NCI-H2107 treated with DMSO at 0.1 percent for 48 hours (cell line): Measurements from ENCODE around the gene STOML2.

Experiments
- DNase-seq: peaks from one replicate; lab custom pipeline; 2025; ENCODE audit not compliant: unreplicated experiment; lab: John Stamatoyannopoulos, UW

The STOML2 gene

DNA sequence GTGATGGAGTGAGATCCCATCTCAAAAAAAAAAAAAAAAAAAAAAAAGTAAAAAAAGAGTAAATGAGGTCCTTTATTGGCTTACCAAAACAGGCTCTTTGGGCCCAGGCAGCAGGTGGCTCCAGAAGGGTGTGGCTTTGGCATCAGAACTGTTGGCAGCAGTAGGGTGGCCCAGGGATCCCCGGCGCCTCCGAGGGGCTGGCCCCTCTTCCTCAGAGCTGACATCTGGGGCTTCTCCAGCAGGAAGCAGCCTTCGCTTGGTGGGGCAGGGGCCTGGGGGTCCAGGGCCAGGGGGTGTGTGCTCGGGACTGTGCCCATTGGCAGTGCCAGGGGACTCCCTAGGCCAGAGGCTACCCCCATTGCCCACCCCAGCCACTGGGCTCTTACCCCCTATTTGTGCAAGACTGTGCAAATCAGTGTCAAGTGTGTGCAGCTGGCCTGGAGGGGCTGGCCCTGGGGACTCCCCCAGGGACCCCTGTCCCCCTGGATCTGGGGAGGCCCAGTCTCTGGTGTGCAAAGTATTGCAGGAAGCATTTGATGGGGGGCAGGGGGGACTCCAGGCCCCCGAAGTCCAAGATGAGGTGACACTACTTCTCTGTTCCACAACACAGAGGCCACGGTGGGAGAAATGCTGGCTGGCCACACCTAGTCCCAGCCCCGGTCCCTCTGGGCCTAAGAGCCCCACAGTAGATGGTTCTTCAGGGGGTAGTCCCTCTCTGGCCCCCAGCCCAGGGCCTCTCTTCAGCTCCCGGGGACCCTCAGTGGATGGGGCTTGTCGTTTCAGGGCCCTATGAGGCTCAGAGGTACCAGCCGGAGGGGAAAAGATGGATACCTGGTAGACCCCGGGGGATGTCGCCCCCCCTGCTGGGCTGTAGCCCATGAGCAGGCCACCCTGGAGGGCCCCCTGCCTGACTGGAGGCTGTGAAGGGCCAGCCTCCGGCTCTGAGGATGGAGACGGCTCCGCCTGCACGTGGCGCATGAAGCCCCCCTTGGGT is 4.7 kb upstream of the STOML2 start:
- DNase-seq, result no peak

GRCh38 chr9:35106343-35106730 is 3.4 kb upstream of the STOML2 start:
- DNase-seq, result no peak

GRCh38 chr9:35105571-35106342 is 2.8 kb upstream of the STOML2 start:
- DNase-seq, result no peak

DNA sequence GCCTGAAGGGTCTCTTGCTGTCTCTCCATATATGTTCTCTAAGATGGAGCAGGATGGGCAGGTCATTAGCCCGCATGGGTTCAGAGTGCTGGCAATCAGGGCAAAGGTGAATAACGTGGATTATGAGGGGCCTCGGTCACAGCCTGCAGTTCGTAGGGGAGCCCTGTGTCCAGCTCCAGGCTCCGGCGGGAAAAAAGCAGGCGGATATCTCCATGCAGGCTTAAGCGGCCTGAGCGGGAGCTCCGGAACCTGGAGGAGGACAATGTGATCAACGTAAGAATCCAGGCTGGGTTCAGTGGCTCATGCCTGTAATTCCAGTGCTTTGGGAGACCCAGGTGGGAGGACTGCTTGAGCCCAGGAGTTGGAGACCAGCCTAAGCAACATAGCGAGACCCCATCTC is 2.2 kb upstream of the STOML2 start:
- no peak for DNase-seq

DNA sequence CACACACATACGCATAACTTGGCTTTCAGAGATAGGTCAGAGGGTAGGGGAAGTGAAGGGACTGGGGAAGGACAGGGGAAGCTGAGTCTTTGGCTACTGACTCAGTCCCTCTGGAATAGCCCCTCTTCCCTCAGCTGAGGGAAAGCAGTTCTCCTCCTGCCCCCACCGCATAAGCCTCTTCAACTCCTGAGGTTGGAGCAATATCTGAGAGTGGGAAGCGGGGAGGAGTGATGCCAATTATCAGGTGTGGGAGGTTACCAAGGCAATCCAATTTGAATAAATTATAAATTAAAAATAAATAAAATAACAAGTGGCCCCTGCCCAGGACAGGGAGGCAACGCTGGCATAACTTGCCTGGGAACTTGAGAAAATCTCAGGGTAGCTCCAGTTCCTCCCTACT is 1.7 kb upstream of the STOML2 start:
- no peak for DNase-seq

- DNase-seq, result no peak
Observed at GRCh38 chr9:35103660-35104191, 795 bp upstream of the STOML2 start.

DNA sequence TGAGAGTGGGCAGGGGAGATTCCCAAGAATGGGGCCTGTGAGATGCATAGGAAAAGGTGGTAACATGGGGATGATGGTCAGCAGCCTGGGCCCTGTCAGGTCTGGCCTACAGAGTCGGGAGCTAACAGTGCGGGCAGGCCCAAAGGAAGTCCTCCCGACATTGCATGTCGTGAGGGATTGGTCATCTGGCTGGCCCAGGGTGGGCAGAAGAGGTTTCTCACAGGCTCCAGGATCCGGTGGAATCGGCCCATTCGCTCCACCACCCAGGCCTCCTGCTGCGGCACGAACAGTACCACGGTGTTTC is 514 bp downstream of the STOML2 start:
- DNase-seq, result no peak

DNA sequence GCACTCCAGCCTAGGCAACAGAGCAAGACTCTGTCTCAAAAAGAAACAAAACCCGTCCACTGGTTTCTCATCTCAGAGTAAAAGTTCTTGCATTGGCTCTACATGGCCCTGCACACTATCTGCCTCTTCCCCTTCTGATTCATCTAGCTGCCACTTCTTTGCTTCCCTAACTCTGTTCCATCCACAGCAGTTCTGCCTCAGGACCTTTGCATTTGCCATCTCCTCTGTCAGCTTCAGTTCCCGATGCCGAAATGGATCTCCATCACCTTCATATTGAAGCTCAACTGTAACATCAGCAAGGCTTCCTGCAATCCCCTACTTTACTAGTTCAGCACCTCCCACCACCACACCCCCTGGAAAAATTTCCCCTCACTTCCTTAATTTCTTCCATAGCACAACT is 5.4 kb downstream of the STOML2 start:
- DNase-seq, result no peak

DNA sequence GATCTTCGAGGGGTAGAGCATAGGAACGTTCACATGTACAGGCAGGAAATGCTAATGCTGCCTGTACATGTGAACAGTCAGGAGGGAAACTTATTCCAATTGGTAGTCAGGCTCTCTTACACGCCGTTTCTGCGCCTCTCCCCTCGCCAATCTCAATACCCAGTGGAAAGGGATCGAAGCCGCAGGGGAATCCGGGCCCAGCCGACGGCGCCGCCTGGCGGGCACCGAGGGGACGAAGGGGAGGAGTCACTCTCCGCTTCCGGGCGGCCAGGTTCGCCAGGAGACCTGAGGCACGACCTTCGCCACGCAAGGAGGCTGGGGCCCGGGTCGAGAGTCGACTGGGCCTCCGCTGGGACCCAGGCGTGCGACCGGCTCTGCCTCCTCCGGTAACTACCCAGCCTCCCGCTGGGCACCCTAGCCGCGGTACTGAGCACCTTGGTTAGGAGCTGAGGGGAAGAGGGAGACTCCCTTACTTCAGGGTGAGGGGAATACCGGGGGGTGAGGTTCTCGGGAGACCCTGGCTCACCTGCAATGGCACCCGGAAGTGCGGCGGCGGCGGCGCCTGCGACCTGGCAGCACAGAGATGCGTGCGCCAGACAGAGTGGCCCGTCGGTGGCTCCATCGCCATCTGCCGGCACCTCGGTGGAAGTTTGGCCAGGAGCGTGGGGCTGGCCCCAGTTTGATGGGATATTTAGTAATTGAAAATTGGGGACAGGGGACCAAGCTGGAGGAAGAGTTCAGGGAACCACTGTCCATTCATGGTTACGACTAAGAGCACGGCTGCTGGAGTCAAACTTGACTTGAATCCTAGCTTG is 6.7 kb downstream of the STOML2 start, which contains the start of gene PIGO:
Gene PIGO (minus strand): TSS at position 557 of the 815 bp plus-strand sequence. CDS start 1,026 bp downstream, outside the sequence.
- peak; percentile 29 for DNase-seq

DNA sequence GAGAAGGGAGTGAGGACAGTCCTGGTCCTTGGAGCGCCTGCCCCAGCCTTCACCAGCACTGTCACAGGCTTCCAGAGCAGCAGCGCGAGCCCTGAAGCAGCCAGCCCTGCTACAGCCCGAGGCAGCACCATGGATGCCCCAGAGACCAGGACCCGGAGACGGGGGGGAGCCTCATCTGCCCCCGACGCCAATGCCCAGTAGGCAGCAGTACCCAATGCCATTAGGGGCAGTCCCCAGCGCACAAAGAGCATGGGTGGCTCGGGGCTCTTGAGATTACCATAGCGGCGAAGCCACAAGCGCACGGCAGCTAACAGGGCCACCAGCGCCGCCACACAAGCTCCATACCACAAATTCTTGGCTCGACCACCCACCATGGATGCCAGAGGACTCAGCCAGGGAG is 11.4 kb downstream of the STOML2 start:
- DNase-seq, result no peak

GRCh38 chr9:35089434-35089833 is 13.5 kb downstream of the STOML2 start:
- DNase-seq, result no peak

DNA sequence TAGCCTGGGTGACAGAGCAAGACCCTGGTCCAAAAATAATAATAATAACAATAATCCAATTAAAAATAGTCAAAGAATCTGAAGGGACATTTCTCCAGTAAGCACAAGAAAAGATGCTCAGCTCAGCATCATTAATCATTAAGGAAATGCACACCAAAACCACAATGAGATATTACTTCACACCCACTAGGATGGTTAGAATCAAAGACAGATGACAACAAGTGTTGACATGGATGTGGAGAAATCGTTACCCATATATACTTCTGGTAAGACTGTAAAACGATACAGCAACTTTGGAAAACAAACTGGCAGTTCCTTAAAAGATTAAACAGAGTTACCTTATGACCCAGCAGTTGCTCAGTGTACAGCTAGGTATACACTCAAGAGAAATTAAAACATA is 17.9 kb downstream of the STOML2 start:
- no peak for DNase-seq

GRCh38 chr9:35079426-35080341 is 23.2 kb downstream of the STOML2 start, which contains the start of gene FANCG:
FANCG (minus strand) TSS chr9:35079942; CDS start chr9:35079524, 418 bp downstream.
- DNase-seq, result peak; percentile 79

DNA sequence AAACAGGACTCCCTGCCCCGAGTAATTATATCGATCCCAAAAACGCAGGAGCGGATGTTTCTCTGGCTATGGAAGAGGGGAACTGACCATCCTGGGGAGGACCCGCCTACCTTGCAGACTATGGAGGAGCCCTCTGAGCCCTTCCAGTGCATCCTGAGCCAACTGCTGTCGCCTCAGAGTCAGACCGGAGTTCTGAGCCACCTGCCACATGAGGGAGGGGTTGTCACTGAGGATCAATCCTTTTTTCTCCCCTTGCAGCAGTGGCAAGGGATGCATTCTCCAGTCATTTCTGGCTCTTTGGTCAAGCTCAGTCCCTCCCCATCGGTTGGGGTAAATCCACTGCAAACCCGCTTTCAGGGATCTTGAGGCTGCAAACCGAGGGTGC is 23.9 kb downstream of the STOML2 start:
- DNase-seq, result no peak

DNA sequence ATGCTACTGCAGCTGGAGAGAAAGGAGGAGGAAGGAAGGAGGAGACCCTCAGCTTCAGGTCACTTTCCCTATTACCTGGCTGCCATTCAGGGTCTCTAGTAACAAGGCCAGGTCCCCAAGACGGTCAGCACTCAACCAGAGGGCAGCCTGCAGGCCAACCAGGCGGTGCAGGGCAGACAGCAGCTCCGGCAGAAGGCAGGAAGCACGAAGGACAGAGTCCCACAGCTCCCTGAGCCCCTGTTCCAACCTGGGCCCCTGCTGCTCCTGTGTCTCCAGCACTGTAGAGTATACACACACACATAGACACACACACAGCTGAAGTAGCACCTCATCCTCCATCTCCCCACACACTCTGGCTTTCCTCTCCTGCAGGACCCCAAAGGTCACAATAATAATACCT is 24.9 kb downstream of the STOML2 start:
- DNase-seq, result no peak

DNA sequence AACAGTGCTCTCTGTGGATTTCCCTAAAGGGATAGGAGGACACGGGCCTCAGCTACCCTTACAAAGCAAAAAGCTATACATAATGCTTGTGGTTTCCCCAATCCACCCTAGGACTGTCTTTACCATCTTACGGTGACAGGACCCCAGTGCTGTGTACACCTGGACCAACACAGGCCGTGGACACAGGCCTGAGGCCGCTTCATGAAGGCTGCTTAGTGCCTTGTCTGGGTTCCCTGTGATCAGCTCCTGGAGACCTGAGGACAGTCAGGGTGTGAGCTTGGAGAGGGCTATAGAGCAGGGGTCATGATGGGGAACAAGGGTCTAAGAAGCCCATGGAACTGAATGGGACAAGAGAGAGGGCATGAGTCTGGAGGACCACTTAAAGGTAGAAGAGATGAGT is 26.1 kb downstream of the STOML2 start:
- DNase-seq, result no peak

DNA sequence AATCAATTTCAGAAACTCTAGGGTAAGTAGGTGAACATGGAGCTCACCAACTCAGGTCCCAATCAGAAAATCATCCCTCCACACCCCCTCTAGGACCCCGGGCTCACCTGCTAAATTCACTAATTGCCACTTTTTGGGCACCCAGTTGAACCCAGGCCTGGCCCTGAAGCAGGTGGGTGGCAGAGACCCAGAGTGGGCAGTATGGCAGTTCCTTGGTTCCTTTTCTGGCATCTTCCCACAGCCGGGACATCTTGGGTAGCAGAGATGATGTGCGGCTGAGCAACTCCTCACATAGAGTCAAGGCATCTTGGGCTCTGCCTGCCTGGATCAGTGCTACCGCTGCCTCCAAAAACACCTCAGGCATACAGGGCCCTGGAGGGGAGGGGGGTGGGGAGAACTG is 27.6 kb downstream of the STOML2 start:
- no peak for DNase-seq

GRCh38 chr9:35074791-35075190 is 28.1 kb downstream of the STOML2 start:
- no peak for DNase-seq

DNA sequence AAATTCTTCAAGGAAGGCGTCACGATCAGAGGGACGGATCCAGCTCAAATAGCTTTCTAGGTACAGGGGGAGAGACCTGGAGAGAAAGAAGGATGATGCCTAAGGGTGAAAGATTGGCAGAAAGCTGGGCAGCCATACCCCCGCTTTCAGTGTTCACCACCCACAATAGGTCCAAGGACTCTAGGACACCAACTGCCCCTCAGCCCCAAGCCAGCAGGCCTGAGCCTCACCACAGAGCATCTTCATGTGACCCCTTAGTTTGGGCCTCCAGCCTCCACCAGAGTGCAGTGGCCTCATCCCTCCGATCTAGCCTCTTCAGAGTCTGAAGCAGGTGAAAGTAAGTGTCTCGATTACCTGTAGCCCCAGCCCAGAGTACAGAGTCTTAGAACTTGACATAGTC is 28.8 kb downstream of the STOML2 start:
- no peak for DNase-seq

DNA sequence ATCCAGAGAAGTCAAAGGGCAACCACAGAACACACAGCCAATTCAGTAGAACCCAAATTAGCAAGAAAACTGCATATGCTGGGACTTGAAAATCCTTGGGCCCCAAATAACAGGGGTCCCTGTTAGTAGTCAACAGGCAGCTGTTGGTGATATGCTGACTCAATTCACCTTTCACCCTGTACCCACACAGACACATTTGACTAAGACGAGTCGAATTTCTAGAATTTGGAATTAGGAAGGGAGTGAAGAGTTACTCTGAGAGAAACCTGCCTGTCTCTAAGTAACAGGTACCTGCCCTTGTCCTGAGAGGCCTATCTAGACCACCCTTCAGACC is 29.7 kb downstream of the STOML2 start:
- no peak for DNase-seq
